MCF 10A (cell line): ENCODE measurements around the gene DLX3. TPM values are rescaled to one million over a fixed set of nuclear protein-coding genes. Genes with fewer than 3 reads are reported as not detected.

ENCODE experiments used
- BruUV-seq: library from RNA; stranded (reverse); fragments of 400-500 nt; replicated peaks from 2 replicates; lab custom pipeline; 2021; lab: Mats Ljungman, UMichigan
- CTCF ChIA-PET: fragments of 300-600 bp; sonication (Branson Sonifier 250); formaldehyde crosslinking; extraction: SDS; loops from one replicate; lab custom pipeline; 2021; ENCODE audit warnings: antibody characterized with exemption, inconsistent platforms; lab: Yijun Ruan, JAX
- POLR2A ChIA-PET: fragments of 300-600, 350-650 bp; sonication (Branson Sonifier 250); formaldehyde crosslinking; extraction: SDS; loops from one replicate; lab custom pipeline; 2020; ENCODE audit warnings: antibody characterized with exemption, inconsistent platforms; lab: Yijun Ruan, JAX
- DNase-seq: peaks from one replicate; pipeline ENCODE4 v3.0.0-alpha.2; 2018; ENCODE audit not compliant: unreplicated experiment
- H3K27ac Mint-ChIP-seq: one replicate; pipeline ENCODE4 v1.8.0; 2022; ENCODE audit warnings: mild to moderate bottlenecking, low read depth, mixed read lengths; ENCODE audit not compliant: unreplicated experiment
- H3K27me3 Mint-ChIP-seq: one replicate; pipeline ENCODE4 v1.8.0; 2022; ENCODE audit warnings: mixed read lengths; ENCODE audit not compliant: insufficient read depth, unreplicated experiment
- H3K36me3 Mint-ChIP-seq: one replicate; pipeline ENCODE4 v1.8.0; 2022; ENCODE audit warnings: mild to moderate bottlenecking, moderate library complexity, mixed read lengths; ENCODE audit not compliant: insufficient read depth, unreplicated experiment
- H3K4me1 Mint-ChIP-seq: one replicate; pipeline ENCODE4 v1.8.0; 2022; ENCODE audit warnings: mixed read lengths; ENCODE audit not compliant: insufficient read depth, unreplicated experiment
- H3K4me3 Mint-ChIP-seq: one replicate; pipeline ENCODE4 v1.8.0; 2022; ENCODE audit warnings: mild to moderate bottlenecking, moderate library complexity, mixed read lengths; ENCODE audit not compliant: unreplicated experiment
- H3K9me3 Mint-ChIP-seq: one replicate; pipeline ENCODE4 v1.8.0; 2022; ENCODE audit warnings: mixed read lengths; ENCODE audit not compliant: unreplicated experiment
- intact Hi-C: fragments of 100-400 bp; cut with micrococcal nuclease; formaldehyde crosslinking; loops from 2 replicates; pipeline ENCODE4 v1.14.1; 2022
- total RNA-seq: library from RNA; stranded (reverse); gene quantifications from 2 replicates; pipeline ENCODE4 v1.2.3, GENCODE V29; 2022
- TF ChIP-seq, protein P1 (sequence below): fragments of 200-600 bp; IDR thresholded peaks from one replicate; pipeline ENCODE4 v1.8.0; 2022; ENCODE audit warnings: antibody characterized with exemption, mild to moderate bottlenecking; ENCODE audit not compliant: unreplicated experiment

The DLX3 gene
- total RNA-seq, 1 experiment from 2014 or later = not detected

DNA sequence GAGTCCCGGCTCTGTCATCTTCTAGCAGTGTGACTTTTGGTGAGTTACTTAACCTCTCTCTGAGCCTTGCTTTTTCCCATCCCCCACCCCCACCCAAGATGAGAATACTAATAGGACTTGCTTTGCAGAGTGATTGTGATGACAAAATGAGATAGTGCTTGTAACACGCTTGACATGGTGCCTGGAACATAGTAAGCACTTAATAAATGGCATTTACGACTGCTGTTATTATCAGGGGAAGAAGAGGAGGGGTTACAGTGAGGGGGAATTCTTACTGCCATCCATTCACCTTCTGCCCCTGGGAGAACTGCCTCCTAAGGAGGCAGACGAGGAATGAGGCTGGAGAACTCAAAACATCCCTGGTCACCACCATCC, 18.2 kb downstream of the DLX3 start:
- Mint-ChIP-seq H3K27ac (no peak overlapping the region), H3K9me3 (no peaks in the 10 kb centered on the region), H3K27me3 (peaks cover 23% of the 10 kb centered on the region), H3K36me3 (no peaks in the 10 kb centered on the region), H3K4me3 (no peak overlapping the region), H3K4me1 (peaks cover 21% of the 10 kb centered on the region)
- POLR2A ChIA-PET = interaction anchor here (0.7 to 5.4 kb wide), 2 partner anchors 9 to 40 kb away, joined by 3 to 34 read pairs; partner anchors contain the start of gene DLX4
- CTCF ChIA-PET = interaction anchor here (0.6 to 7.9 kb wide), 8 partner anchors 12 to 409 kb away, joined by 3 to 80 read pairs (median 4); partner anchors contain the start of gene DLX3
- TF ChIP-seq, protein P1, sequence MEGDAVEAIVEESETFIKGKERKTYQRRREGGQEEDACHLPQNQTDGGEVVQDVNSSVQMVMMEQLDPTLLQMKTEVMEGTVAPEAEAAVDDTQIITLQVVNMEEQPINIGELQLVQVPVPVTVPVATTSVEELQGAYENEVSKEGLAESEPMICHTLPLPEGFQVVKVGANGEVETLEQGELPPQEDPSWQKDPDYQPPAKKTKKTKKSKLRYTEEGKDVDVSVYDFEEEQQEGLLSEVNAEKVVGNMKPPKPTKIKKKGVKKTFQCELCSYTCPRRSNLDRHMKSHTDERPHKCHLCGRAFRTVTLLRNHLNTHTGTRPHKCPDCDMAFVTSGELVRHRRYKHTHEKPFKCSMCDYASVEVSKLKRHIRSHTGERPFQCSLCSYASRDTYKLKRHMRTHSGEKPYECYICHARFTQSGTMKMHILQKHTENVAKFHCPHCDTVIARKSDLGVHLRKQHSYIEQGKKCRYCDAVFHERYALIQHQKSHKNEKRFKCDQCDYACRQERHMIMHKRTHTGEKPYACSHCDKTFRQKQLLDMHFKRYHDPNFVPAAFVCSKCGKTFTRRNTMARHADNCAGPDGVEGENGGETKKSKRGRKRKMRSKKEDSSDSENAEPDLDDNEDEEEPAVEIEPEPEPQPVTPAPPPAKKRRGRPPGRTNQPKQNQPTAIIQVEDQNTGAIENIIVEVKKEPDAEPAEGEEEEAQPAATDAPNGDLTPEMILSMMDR = no peak
- intact Hi-C loops = no loop called here
- BruUV-seq = no TSS peak
- DNase-seq = no peak

DNA sequence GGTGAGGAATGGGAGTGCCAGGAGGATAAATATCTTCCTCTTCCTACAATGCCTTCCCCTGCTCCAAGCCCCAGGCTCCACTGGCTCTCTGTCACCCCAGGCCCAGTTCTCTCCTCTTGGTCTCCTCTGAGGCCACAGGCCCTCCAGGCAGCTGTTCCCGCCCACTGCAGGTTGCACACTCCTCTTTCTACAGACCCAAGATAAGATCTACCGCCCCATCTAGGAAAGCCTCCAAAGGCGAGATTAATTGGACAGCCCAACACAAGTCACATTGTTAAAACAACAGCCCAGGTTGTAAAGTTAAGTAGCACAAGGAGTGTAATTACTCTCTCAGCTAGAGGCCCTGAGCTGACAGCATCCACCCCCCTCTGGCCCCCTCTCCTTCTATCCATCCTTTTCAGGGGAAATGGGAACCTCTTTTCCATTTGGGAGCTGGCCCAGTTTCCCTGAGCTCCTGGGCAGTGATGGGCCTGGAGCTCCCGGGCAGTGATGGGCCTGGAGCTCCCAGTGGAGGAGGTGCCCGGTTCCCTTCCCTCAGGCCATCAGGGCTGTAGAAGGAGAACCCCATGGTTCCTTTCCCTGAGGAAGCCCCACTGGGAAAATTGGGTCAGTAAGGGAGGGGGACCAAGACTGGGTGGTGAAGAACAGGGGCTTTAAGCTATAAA, 18.7 kb downstream of the DLX3 start:
- CTCF ChIA-PET = interaction anchor here (0.6 to 7.9 kb wide), 7 partner anchors 19 to 409 kb away, joined by 3 to 80 read pairs (median 4); partner anchors contain the start of gene DLX3
- Mint-ChIP-seq H3K27me3 (peaks cover 28% of the 10 kb centered on the region), H3K4me3 (no peak overlapping the region), H3K36me3 (no peaks in the 10 kb centered on the region), H3K4me1 (peaks cover 17% of the 10 kb centered on the region), H3K9me3 (no peaks in the 10 kb centered on the region), H3K27ac (no peak overlapping the region)
- BruUV-seq = no TSS peak
- POLR2A ChIA-PET = interaction anchor here (0.7 to 5.4 kb wide), 2 partner anchors 9 to 40 kb away, joined by 3 to 34 read pairs; partner anchors contain the start of gene DLX4
- intact Hi-C loops = no loop called here
- no peak for DNase-seq
- TF ChIP-seq, protein P1 = no peak

DNA sequence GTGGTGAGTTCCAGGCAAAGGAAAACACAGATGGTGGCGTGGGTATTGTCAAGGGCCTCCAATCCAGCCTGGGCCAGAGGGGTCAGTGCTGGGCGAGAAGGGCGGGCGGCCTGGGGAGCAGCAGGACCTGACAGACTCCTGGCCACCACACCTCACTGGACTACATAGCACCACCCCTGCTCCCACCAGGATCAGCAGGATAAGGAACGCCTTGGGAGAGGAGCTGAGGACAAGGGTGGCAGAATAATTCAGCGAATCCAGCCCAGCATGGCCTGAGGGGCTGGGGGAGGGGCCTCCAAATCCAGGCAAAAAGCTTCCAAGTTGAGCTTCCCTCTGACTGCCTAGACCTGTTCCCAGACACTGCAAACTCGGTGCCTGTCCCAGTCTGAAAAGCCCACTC, 19.5 kb downstream of the DLX3 start:
- no peaks in the 10 kb centered on the region for H3K36me3 Mint-ChIP-seq
- H3K27ac Mint-ChIP-seq = no peak overlapping the region
- ChIA-PET CTCF (interaction anchor here (0.6 to 7.9 kb wide), 5 partner anchors 12 to 385 kb away, joined by 3 to 80 read pairs (median 4); partner anchors contain the start of gene DLX3), POLR2A (interaction anchor here (1.5 to 5.4 kb wide), 2 partner anchors 8 to 19 kb away, joined by 3 to 34 read pairs; partner anchors contain the start of gene DLX4)
- no peak for DNase-seq
- TF ChIP-seq, protein P1 = no peak
- H3K27me3 Mint-ChIP-seq = peaks cover 35% of the 10 kb centered on the region
- intact Hi-C loops = no loop called here
- H3K4me3 Mint-ChIP-seq = no peak overlapping the region
- BruUV-seq = no TSS peak
- H3K9me3 Mint-ChIP-seq = no peaks in the 10 kb centered on the region
- peaks cover 13% of the 10 kb centered on the region for H3K4me1 Mint-ChIP-seq

DNA sequence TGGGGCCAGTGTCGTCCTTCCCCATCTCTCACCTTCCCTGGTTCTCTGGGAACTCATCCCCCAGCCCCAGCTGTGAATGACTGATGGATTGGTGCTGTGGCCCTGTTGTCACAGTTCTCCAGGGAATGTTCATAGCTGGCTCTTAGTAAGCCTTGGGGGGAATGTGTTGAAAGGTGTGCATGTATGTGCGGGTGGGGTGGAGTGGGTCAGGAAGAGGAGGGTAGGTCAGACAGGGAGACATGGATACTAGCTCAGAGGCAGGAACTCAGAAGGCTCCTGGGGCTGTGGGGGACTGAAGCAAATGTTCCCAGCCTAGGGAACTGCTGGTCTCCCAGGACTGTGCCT, 21.8 kb downstream of the DLX3 start:
- Mint-ChIP-seq H3K27ac (no peak overlapping the region), H3K27me3 (peaks cover 40% of the 10 kb centered on the region), H3K36me3 (no peaks in the 10 kb centered on the region), H3K4me1 (peaks cover 12% of the 10 kb centered on the region), H3K9me3 (no peaks in the 10 kb centered on the region), H3K4me3 (no peak overlapping the region)
- TF ChIP-seq, protein P1 = no peak
- ChIA-PET POLR2A (interaction anchor here (0.6 to 1.7 kb wide), 2 partner anchors 11 to 24 kb away, joined by 3 to 8 read pairs; no protein-coding TSS in a partner anchor), CTCF (interaction anchor here (0.7 to 1.4 kb wide), 6 partner anchors 14 to 418 kb away, joined by 3 to 6 read pairs (median 4); no protein-coding TSS in a partner anchor)
- intact Hi-C loops = no loop called here
- no peak for DNase-seq
- no TSS peak for BruUV-seq
